K562 (cell line): ENCODE measurements around the gene TSTD2. TPM values are rescaled to one million over a fixed set of nuclear protein-coding genes. Genes with fewer than 3 reads are reported as not detected.
A peak's percentile ranks its signal among the peaks of the same experiment; 100 is the strongest.

ENCODE experiments used
- ADNP ChIP-seq: fragments of 200-800 bp; sonication (Bioruptor generic); IDR thresholded peaks from 2 replicates; pipeline ENCODE4 v1.6.1; 2016; ENCODE audit warnings: missing genetic modification characterization, missing compliant biosample characterization
- CBFA2T2 ChIP-seq: fragments of 450-650 bp; conservative IDR thresholded peaks from 2 replicates; pipeline ENCODE4 v1.6.1; 2017; ENCODE audit warnings: mild to moderate bottlenecking
- CREBBP ChIP-seq: IDR thresholded peaks from one replicate; pipeline ENCODE4 v1.6.1; 2012; ENCODE audit warnings: low read depth, mild to moderate bottlenecking, control low read depth, inconsistent platforms, low read length
- EHMT2 ChIP-seq: fragments of 450-650 bp; IDR thresholded peaks from 2 replicates; pipeline ENCODE4 v1.6.1; 2018; ENCODE audit warnings: antibody characterized with exemption
- HMBOX1 ChIP-seq: sonication (generic); IDR thresholded peaks from 2 replicates; pipeline ENCODE4 v1.6.1; 2016
- MITF ChIP-seq: IDR thresholded peaks from 2 replicates; pipeline ENCODE4 v1.6.1; 2014; ENCODE audit warnings: antibody characterized with exemption
- OTX1 ChIP-seq: fragments of 450-650 bp; formaldehyde crosslinking; IDR thresholded peaks from 2 replicates; pipeline ENCODE4 v1.4.0; 2022; ENCODE audit warnings: mild to moderate bottlenecking
- PCBP2 ChIP-seq: fragments of 200-400 bp; formaldehyde crosslinking; IDR thresholded peaks from 2 replicates; pipeline ENCODE4 v1.6.1; 2018; ENCODE audit warnings: low read length, low read depth, mild to moderate bottlenecking, moderate library complexity; ENCODE audit not compliant: poor library complexity, severe bottlenecking
- RBM25 ChIP-seq: fragments of 200-400 bp; formaldehyde crosslinking; IDR thresholded peaks from 2 replicates; pipeline ENCODE4 v1.6.1; 2018; ENCODE audit warnings: low read length, low read depth, moderate library complexity; ENCODE audit not compliant: severe bottlenecking
- SRSF3 ChIP-seq: fragments of 200-400 bp; formaldehyde crosslinking; IDR thresholded peaks from 2 replicates; pipeline ENCODE4 v1.6.1; 2016; ENCODE audit warnings: mild to moderate bottlenecking, low read length, moderate library complexity; ENCODE audit not compliant: insufficient read depth
- TAF9B ChIP-seq: fragments of 450-650 bp; IDR thresholded peaks from 2 replicates; pipeline ENCODE4 v1.6.1; 2018; ENCODE audit warnings: mild to moderate bottlenecking; ENCODE audit not compliant: partially characterized antibody
- TCF3 ChIP-seq: sonication (generic); formaldehyde crosslinking; IDR thresholded peaks from 2 replicates; pipeline ENCODE4 v1.4.0; 2020; ENCODE audit warnings: mild to moderate bottlenecking, missing genetic modification reagents
- U2AF2 ChIP-seq: fragments of 200-400 bp; formaldehyde crosslinking; optimal IDR thresholded peaks from 2 replicates; pipeline ENCODE3; 2017; ENCODE audit warnings: low read depth, mild to moderate bottlenecking, low read length
- VEZF1 ChIP-seq: fragments of 200-800 bp; sonication (Bioruptor generic); IDR thresholded peaks from 2 replicates; pipeline ENCODE4 v1.6.1; 2017; ENCODE audit warnings: missing genetic modification characterization, missing compliant biosample characterization
- XRCC5 ChIP-seq: fragments of 200-400 bp; formaldehyde crosslinking; IDR thresholded peaks from 2 replicates; pipeline ENCODE4 v1.6.1; 2017; ENCODE audit warnings: low read depth, mild to moderate bottlenecking, low read length
- ZNF253 ChIP-seq: fragments of 250-450 bp; sonication (Bioruptor Pico); conservative IDR thresholded peaks from 2 replicates; pipeline ENCODE4 v1.6.1; 2021; ENCODE audit warnings: mild to moderate bottlenecking
- ZNF263 ChIP-seq: sonication (generic); formaldehyde crosslinking; IDR thresholded peaks from 2 replicates; pipeline ENCODE4 v1.8.0; 2022; ENCODE audit warnings: mild to moderate bottlenecking, missing genetic modification reagents, borderline replicate concordance
- ZNF518B ChIP-seq: fragments of 250-450 bp; sonication (Bioruptor Pico); IDR thresholded peaks from 2 replicates; pipeline ENCODE4 v1.5.0; 2021; ENCODE audit warnings: mild to moderate bottlenecking, moderate library complexity
- polyA plus RNA-seq, 8 experiments: library from polyadenylated mRNA; depleted of rRNA in 4 of 8; stranded (reverse) in 5 of 8; unstranded in 3 of 8; fragments of >200 nt; fragmentation: Nextera tagmentation in 2 of 8; fragmentation: Illumina TruSeq in 1 of 8; extraction: Ambion mirVana in 2 of 8; extraction: Trizol in 1 of 8; gene quantifications; 2 replicates each; pipeline versions ENCODE4 v1.2.1 to v1.2.3, GENCODE V29; 2011 to 2014; ENCODE audit warnings: inconsistent platforms in 1 of 8, missing spikeins in 1 of 8
- total RNA-seq, 7 experiments: library from RNA; depleted of rRNA in 6 of 7; stranded (reverse); fragments of >200 nt in 6 of 7; fragmentation: Illumina TruSeq in 2 of 7; extraction: Trizol in 2 of 7; gene quantifications; 2 replicates each; pipeline versions ENCODE4 v1.2.1 to v1.2.3, GENCODE V29; 2011 to 2021; ENCODE audit warnings: low replicate concordance in 1 of 7

The TSTD2 gene
- total and polyA plus RNA-seq, 9 of the 15 experiments (the other 6 are each of a cell fraction or from before 2014, with no cell fraction given) = 10.1 to 36.7 (median 19.0) TPM

GRCh38 chr9:97632985-97633858 lies at the start of gene TSTD2, which contains the start of gene NCBP1 (continued):
- TF ChIP-seq RBM25 (no peak), VEZF1 (peak; percentile 73), CREBBP (no peak), XRCC5 (peak; percentile 81), ZNF253 (CRISPR knock-in tag) (no peak), MITF (no peak), U2AF2 (no peak), SRSF3 (no peak), OTX1 (0 out of 2 replicates have a peak, but pooled peaks have one; percentile 56), ADNP (tag) (no peak), ZNF518B (CRISPR knock-in tag) (no peak), CBFA2T2 (no peak), ZNF263 (no peak; the same call in 1 of the 2 replicates), EHMT2 (no peak), HMBOX1 (no peak), PCBP2 (no peak), TAF9B (peak; percentile 74), TCF3 (no peak)
